Measurements from ENCODE around the gene MUC20.

DNA sequence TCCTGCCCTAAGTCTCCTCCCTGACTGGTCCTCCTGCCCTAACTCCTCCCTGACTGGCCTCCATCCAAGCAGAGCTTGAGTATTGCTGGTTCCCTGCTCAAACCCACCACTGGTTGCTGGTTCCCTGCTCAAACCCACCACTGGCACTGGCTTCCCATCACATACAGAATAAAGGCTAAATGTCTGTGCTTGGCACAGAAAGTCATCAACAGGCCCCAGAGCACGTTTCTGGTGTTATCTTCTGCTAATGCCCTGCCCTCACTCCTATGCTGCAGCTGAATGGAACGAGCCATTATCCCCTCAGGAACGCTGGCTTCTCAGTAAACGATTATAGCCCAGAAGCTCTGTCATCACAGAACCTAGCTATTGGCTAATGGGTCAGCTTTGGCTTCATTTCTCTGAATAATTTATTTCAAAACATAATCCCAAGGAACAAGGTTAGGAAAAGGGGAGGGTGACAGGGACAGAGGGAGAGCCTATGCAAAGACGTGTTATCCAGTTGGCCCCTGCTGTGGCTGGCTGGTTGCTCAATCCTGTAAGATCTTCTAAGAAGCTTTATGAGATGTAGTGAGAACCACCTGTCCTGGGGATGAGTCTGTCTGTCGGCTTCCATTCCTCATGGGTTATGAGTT lies 6.3 kb upstream of the MUC20 start:
- TF ChIP-seq, protein P1, sequence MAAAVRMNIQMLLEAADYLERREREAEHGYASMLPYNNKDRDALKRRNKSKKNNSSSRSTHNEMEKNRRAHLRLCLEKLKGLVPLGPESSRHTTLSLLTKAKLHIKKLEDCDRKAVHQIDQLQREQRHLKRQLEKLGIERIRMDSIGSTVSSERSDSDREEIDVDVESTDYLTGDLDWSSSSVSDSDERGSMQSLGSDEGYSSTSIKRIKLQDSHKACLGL (CRISPR knock-in tag; IDR thresholded peaks at IDR 0.05; ENCODE audit: borderline replicate concordance, poor library complexity, severe bottlenecking) = no peak
- TF ChIP-seq YY1 (IDR thresholded peaks at IDR 0.05; ENCODE audit: borderline replicate concordance in 1 of 3, control insufficient read depth in 1 of 3, extremely low read depth in 1 of 3, insufficient read depth in 3 of 3, insufficient read length in 1 of 3, insufficient replicate concordance in 2 of 3, low read depth in 1 of 3, low read length in 2 of 3) (no peak), ATF1 (CRISPR knock-in tag; IDR thresholded peaks at IDR 0.05) (no peak), ATF1 (tag; IDR thresholded peaks at IDR 0.05) (no peak), PURB (CRISPR knock-in tag; IDR thresholded peaks at IDR 0.05; ENCODE audit: low read depth) (no peak), EZH2 (IDR thresholded peaks at IDR 0.05; ENCODE audit: borderline replicate concordance, low read depth, low read length) (no peak), ZNF121 (CRISPR knock-in tag; conservative IDR thresholded peaks at IDR 0.05) (no peak), HDGF (IDR thresholded peaks at IDR 0.05) (no peak), ZKSCAN1 (IDR thresholded peaks at IDR 0.05; ENCODE audit: low read depth, low read length) (no peak), NR2C2 (CRISPR knock-in tag; IDR thresholded peaks at IDR 0.05) (no peak), NR2C2 (tag; IDR thresholded peaks at IDR 0.05) (no peak)
- TF ChIP-seq, protein P2, sequence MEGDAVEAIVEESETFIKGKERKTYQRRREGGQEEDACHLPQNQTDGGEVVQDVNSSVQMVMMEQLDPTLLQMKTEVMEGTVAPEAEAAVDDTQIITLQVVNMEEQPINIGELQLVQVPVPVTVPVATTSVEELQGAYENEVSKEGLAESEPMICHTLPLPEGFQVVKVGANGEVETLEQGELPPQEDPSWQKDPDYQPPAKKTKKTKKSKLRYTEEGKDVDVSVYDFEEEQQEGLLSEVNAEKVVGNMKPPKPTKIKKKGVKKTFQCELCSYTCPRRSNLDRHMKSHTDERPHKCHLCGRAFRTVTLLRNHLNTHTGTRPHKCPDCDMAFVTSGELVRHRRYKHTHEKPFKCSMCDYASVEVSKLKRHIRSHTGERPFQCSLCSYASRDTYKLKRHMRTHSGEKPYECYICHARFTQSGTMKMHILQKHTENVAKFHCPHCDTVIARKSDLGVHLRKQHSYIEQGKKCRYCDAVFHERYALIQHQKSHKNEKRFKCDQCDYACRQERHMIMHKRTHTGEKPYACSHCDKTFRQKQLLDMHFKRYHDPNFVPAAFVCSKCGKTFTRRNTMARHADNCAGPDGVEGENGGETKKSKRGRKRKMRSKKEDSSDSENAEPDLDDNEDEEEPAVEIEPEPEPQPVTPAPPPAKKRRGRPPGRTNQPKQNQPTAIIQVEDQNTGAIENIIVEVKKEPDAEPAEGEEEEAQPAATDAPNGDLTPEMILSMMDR (IDR thresholded peaks at IDR 0.05 in 2 of 3, conservative IDR thresholded peaks at IDR 0.05 in 1 of 3; ENCODE audit: insufficient read depth in 2 of 3, low read depth in 1 of 3, low read length in 3 of 3) = no peak
- TF ChIP-seq, protein P3, sequence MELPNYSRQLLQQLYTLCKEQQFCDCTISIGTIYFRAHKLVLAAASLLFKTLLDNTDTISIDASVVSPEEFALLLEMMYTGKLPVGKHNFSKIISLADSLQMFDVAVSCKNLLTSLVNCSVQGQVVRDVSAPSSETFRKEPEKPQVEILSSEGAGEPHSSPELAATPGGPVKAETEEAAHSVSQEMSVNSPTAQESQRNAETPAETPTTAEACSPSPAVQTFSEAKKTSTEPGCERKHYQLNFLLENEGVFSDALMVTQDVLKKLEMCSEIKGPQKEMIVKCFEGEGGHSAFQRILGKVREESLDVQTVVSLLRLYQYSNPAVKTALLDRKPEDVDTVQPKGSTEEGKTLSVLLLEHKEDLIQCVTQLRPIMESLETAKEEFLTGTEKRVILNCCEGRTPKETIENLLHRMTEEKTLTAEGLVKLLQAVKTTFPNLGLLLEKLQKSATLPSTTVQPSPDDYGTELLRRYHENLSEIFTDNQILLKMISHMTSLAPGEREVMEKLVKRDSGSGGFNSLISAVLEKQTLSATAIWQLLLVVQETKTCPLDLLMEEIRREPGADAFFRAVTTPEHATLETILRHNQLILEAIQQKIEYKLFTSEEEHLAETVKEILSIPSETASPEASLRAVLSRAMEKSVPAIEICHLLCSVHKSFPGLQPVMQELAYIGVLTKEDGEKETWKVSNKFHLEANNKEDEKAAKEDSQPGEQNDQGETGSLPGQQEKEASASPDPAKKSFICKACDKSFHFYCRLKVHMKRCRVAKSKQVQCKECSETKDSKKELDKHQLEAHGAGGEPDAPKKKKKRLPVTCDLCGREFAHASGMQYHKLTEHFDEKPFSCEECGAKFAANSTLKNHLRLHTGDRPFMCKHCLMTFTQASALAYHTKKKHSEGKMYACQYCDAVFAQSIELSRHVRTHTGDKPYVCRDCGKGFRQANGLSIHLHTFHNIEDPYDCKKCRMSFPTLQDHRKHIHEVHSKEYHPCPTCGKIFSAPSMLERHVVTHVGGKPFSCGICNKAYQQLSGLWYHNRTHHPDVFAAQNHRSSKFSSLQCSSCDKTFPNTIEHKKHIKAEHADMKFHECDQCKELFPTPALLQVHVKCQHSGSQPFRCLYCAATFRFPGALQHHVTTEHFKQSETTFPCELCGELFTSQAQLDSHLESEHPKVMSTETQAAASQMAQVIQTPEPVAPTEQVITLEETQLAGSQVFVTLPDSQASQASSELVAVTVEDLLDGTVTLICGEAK (IDR thresholded peaks at IDR 0.05) = no peak
- TF ChIP-seq, protein P3 (CRISPR knock-in tag; IDR thresholded peaks at IDR 0.05) = no peak
- TF ChIP-seq, protein P4, sequence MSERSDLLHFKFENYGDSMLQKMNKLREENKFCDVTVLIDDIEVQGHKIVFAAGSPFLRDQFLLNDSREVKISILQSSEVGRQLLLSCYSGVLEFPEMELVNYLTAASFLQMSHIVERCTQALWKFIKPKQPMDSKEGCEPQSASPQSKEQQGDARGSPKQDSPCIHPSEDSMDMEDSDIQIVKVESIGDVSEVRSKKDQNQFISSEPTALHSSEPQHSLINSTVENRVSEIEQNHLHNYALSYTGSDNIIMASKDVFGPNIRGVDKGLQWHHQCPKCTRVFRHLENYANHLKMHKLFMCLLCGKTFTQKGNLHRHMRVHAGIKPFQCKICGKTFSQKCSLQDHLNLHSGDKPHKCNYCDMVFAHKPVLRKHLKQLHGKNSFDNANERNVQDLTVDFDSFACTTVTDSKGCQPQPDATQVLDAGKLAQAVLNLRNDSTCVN (CRISPR knock-in tag; IDR thresholded peaks at IDR 0.05) = 0 out of 2 replicates have a peak, but pooled peaks have one; percentile 5
